ENCODE data around the gene PLEKHG5.

PLEKHG5 gene

DNA sequence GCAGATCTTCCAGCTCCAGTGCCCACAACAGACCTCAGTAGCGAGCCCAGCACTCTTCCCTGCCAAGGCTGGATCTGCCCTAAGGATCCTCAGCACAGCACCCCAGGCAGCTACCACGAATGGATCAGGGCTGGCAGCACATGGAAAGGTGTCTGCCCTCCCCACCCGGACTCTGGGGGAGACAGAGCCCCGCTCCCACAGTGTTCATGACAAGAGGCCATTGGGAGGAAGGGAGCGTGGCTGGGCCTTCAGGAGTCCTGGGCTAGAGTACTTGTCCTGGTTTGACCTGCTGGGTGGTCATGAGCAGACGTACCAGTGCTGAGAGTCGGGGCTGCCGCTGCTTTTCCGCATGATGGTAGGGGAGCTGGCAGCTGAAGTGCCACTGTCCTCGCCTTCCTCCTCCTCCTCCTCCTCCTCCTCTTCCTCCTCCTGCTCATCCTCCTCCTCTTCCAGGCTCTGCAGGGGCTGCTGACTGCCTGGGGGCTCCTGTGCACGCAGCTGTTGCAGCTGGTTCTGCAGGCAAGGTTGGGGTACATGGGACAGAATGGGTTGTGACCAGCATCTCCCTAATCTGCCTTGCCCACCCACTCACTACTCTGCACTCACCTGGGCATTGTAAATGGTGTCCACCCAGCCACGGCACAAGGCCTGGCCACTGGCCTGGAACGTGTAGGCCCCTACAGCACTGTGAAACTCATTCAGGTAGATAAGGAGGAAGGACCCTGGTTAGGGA is 22.6 kb downstream of the PLEKHG5 start:
- H3K27me3 ChIP-seq (replicated peaks; ENCODE audit: control insufficient read depth, insufficient read depth, low read length): no peaks in the 10 kb centered on the region; the same call in 1 of the 2 replicates
- DNase-seq (ENCODE audit: extremely low read depth, insufficient read length): no peak
- H3K4me3 ChIP-seq (replicated peaks; ENCODE audit: low read depth, low read length): no peak overlapping the region
- TF ChIP-seq, protein P1, sequence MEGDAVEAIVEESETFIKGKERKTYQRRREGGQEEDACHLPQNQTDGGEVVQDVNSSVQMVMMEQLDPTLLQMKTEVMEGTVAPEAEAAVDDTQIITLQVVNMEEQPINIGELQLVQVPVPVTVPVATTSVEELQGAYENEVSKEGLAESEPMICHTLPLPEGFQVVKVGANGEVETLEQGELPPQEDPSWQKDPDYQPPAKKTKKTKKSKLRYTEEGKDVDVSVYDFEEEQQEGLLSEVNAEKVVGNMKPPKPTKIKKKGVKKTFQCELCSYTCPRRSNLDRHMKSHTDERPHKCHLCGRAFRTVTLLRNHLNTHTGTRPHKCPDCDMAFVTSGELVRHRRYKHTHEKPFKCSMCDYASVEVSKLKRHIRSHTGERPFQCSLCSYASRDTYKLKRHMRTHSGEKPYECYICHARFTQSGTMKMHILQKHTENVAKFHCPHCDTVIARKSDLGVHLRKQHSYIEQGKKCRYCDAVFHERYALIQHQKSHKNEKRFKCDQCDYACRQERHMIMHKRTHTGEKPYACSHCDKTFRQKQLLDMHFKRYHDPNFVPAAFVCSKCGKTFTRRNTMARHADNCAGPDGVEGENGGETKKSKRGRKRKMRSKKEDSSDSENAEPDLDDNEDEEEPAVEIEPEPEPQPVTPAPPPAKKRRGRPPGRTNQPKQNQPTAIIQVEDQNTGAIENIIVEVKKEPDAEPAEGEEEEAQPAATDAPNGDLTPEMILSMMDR (IDR thresholded peaks at IDR 0.05; ENCODE audit: insufficient read depth, low read length, poor library complexity, severe bottlenecking): no peak
- no peaks in the 10 kb centered on the region for H3K36me3 ChIP-seq (ENCODE audit: control insufficient read depth, insufficient read depth, low read length)

- no peak overlapping the region for H3K4me3 ChIP-seq (replicated peaks; ENCODE audit: low read depth, low read length)
- TF ChIP-seq, protein P1 (IDR thresholded peaks at IDR 0.05; ENCODE audit: insufficient read depth, low read length, poor library complexity, severe bottlenecking): no peak
- DNase-seq (ENCODE audit: extremely low read depth, insufficient read length): no peak
- H3K27me3 ChIP-seq (replicated peaks; ENCODE audit: control insufficient read depth, insufficient read depth, low read length): no peaks in the 10 kb centered on the region; the same call in 1 of the 2 replicates
- no peaks in the 10 kb centered on the region for H3K36me3 ChIP-seq (ENCODE audit: control insufficient read depth, insufficient read depth, low read length)
These were observed 23.5 kb downstream of the PLEKHG5 start for GRCh38 chr1:6467744-6468688.

DNA sequence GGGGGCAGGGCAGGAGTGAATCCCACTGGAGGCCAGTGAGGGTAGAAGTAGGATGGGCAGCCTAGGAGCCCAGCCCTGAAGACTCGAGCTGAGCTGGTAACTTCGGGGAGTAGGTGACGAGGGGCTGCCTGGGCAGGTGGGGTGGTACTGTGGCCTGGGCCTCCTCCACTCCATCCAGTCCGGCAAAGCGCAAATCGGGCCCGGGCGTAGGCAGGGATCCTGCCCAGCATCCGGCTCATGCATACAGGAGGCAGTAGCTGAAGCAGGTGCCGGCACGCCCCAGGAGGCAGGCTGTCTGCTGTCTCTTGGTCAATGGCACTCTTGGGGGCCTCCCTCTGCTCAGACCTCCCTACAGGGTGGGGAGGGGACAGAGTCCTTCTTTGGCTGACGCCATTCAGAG is 24.2 kb downstream of the PLEKHG5 start:
- Histone ChIP-seq H3K27me3 (replicated peaks; ENCODE audit: control insufficient read depth, insufficient read depth, low read length) (no peaks in the 10 kb centered on the region; the same call in 1 of the 2 replicates), H3K4me3 (replicated peaks; ENCODE audit: low read depth, low read length) (no peak overlapping the region), H3K36me3 (ENCODE audit: control insufficient read depth, insufficient read depth, low read length) (no peaks in the 10 kb centered on the region)
- TF ChIP-seq, protein P1 (IDR thresholded peaks at IDR 0.05; ENCODE audit: insufficient read depth, low read length, poor library complexity, severe bottlenecking): no peak
- DNase-seq (ENCODE audit: extremely low read depth, insufficient read length): no peak

- no peaks in the 10 kb centered on the region; the same call in 1 of the 2 replicates for H3K27me3 ChIP-seq (replicated peaks; ENCODE audit: control insufficient read depth, insufficient read depth, low read length)
- no peaks in the 10 kb centered on the region for H3K36me3 ChIP-seq (ENCODE audit: control insufficient read depth, insufficient read depth, low read length)
- TF ChIP-seq, protein P1 (IDR thresholded peaks at IDR 0.05; ENCODE audit: insufficient read depth, low read length, poor library complexity, severe bottlenecking): no peak
- no peak overlapping the region for H3K4me3 ChIP-seq (replicated peaks; ENCODE audit: low read depth, low read length)
- DNase-seq (ENCODE audit: extremely low read depth, insufficient read length): no peak
These were observed 24.7 kb downstream of the PLEKHG5 start for GRCh38 chr1:6466751-6467150.

DNA sequence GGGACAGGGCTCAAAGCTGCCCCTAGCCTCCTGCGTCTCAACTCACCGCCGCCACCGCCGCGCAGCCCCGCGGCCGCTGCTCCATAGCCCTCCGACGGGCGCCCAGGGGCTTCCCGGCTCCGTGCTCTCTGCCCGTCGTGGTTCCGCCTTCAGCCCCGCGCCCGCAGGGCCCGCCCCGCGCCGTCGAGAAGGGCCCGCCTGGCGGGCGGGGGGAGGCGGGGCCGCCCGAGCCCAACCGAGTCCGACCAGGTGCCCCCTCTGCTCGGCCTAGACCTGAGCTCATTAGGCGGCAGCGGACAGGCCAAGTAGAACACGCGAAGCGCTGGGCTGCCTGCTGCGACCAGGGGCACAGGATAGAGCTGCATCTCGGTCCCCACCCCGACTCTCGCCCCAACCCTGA is 25.4 kb downstream of the PLEKHG5 start, which contains the start of gene TNFRSF25:
TNFRSF25 (minus strand) TSS at position 151 of the 400 bp plus-strand sequence; CDS start at position 85, 66 bp downstream.
- no peak within 1 kb of the TSS for H3K4me3 ChIP-seq (replicated peaks; ENCODE audit: low read depth, low read length)
- TF ChIP-seq, protein P1 (IDR thresholded peaks at IDR 0.05; ENCODE audit: insufficient read depth, low read length, poor library complexity, severe bottlenecking): no peak
- DNase-seq (ENCODE audit: extremely low read depth, insufficient read length): no peak

More for the DNA sequence above, 25.4 kb downstream of the PLEKHG5 start, which contains the start of gene TNFRSF25:
- Histone ChIP-seq H3K27me3 (replicated peaks; ENCODE audit: control insufficient read depth, insufficient read depth, low read length) (no peaks in the 10 kb centered on the region; the same call in 1 of the 2 replicates), H3K36me3 (ENCODE audit: control insufficient read depth, insufficient read depth, low read length) (no peaks in the 10 kb centered on the region)

Data from GM06990 (cell line).